ENCODE measurements around the gene CBX6.
A peak's percentile ranks its signal among the peaks of the same experiment; 100 is the strongest.
"Not testable (repeated sequence)": the region's sequence is repeated elsewhere in the genome, so short reads cannot be mapped to it uniquely, and the experiment has no call there.

The CBX6 gene

GRCh38 chr22:38872172-38872830, at the start of gene CBX6:
CBX6 (minus strand) TSS chr22:38872216; CDS start chr22:38872190, 26 bp downstream.
- DNase-seq = peak; percentile 97

DNA sequence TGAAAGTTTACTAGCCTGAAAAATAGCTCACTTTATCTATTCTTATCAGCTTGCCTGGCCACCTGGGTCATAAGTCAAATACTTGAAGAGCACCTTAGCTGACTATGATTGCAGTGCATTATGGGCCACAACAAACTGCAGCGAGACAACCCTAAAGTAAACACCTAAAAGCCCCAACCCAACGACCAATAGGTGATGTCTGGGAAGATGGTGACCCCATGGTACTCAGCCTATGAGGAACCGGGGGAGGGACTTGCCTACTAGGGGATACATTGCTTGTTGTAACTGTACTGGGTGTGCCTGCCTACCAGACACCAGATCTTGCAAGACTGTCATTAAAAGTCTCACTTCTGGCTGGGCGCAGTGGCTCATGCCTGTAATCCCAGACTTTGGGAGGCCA, 49.8 kb upstream of the CBX6 start:
- no peak for DNase-seq

DNA sequence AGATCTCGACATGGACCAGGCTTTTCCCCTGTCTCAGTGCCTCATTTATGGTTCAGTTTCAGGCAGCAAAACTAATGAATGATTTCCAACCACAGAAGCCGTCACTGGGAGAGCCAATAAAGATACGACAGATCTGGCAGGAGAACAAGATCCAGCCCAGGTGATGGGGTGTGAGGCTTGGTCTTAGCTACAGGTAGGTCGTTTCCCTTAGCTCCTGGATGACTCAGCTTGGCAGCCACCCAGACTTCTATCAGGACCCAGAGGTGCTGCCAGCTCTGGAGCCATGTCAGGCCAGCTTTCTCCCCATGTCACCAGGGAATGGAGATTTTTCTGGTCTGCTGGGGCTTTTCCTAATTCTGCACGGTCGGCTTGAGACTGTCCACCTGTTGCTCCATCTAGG, 49.1 kb upstream of the CBX6 start:
- DNase-seq = no peak

- DNase-seq = no peak
Observed at GRCh38 chr22:38919631-38920190, 47.7 kb upstream of the CBX6 start.

DNA sequence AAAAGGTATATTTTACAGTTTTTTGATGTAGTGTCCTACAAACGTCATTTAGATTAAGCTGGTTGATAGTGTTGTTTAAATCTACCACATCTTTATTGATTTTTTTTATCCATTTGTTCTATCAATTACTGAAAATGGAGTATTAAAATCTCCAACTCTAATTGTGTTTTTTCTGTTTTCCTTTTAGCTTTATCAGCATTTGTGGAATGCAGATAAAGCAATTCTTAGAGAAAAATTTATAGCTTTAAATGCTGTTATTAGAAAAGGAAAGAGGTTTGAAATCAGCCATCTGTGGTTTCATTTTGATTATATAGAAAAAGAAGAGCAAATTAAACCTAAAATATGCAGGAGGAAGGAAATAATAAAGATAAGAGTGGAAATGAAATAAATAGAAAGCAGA, 39.4 kb upstream of the CBX6 start:
- DNase-seq = no peak

GRCh38 chr22:38907767-38908166, 35.8 kb upstream of the CBX6 start:
- DNase-seq = no peak

DNA sequence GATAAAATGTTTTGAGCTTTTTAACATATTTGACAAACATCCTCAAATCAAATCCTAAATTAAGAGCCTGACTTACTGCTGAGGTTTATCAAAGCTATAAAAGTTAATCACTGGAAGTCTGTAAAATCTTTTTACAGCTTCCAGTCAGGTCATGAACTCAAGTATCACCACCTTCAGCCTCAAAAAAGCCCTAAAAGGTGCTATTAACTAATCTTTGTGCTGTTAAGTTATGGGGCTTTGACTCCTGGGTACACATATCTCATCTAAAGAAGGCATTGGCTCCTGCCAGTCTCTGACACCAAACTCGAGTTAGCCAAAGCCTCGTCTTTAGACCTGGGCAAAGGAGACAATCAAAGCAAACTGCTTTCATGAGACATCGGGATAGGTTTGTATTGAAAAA, 34.0 kb upstream of the CBX6 start:
- DNase-seq = no peak

DNA sequence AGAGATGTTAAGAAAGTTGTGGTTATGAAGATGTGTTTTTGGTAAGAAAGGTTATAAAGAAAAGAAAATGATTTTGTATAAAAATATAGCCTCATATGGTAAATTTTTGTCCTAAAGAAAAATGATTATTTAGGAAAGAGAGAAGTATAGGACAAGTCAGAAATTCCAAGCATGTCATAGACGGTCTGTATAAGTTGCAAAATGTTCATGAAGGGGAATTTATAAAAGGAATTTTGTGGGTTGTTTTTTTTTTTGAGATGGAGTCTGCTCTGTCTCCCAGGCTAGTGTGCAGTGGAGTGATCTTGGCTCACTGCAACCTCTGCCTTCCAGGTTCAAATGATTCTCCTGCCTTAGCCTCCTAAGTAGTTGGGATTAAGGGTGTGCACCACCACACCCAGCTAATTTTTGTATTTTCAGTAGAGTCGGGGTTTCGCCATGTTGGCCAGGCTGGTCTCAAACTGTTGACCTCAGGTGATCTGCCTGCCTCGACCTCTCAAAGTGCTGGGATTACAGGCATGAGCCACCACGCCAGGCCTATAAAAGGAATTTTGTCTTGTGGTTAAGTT, 32.1 kb upstream of the CBX6 start:
- DNase-seq = not testable (repeated sequence)

DNA sequence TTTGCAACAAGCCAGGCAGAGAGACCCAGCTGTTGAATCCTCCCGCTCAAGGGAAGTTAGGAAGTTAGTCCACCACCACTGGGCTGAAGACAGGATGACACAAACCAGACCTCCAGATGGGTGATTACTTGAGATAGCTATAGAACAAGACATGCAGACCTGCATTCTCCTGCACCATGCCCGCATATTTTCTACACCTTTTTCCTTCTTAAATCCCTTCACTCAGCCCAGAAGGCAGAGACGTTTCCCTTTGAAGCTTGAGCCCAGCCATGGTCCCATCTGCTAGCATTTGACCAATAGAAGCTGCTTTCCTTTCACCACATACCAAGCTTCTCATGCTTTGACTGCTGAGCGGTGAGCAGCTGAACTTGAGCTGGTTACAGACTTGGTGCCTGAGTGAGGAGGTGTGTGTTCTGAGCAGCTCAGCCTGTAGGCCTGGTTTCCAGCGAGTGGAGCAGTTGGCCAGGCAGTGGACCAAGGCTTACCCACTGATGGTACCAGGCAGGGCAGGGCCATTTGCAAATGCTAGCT, 29.2 kb upstream of the CBX6 start:
- DNase-seq = no peak

DNA sequence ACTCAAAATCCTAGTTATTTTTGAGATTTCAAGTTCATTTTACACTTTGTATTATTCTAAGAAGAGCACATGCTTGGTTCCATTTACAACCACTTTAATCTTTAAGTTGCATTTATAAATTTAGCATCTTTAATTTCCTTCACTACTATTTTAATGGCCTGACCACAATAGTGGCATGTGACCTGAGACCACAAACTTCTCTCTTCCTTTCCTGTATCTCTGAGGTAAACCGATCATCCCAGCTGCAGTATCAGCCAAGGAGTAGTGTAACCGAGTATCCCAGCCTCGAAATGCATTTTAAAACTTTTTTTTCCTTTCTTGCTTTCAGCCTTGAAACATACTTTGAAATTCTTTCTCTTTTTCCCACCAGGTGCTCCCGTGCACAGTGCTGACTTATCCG, 28.7 kb upstream of the CBX6 start:
- DNase-seq = no peak

GRCh38 chr22:38891256-38891655, 19.2 kb upstream of the CBX6 start:
- DNase-seq = no peak

- no peak for DNase-seq
Observed at GRCh38 chr22:38890377-38890776, 18.4 kb upstream of the CBX6 start.

DNA sequence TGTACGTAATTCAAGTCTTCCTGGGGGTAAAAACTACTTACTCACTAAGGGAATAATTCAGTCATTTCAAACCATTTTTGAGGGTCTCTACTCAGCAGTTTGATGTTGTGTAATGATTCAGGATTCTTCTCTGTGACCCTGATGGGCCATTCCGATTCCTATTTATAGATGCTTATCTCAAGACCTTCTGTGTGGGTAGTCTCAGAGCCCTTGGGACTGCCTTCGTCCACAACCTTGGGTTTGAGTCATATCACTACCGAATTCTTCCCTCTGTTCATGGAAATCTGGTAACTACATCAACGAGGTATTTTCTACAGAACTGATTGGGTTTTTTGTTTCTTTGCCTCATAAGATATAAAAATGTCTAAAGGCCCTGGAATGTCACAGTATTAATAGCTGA, 14.3 kb upstream of the CBX6 start:
- DNase-seq = no peak

- no peak for DNase-seq
Observed at GRCh38 chr22:38882972-38883622, 11.1 kb upstream of the CBX6 start.

- DNase-seq = peak; percentile 41
Observed at GRCh38 chr22:38881997-38882879, 10.2 kb upstream of the CBX6 start.

DNA sequence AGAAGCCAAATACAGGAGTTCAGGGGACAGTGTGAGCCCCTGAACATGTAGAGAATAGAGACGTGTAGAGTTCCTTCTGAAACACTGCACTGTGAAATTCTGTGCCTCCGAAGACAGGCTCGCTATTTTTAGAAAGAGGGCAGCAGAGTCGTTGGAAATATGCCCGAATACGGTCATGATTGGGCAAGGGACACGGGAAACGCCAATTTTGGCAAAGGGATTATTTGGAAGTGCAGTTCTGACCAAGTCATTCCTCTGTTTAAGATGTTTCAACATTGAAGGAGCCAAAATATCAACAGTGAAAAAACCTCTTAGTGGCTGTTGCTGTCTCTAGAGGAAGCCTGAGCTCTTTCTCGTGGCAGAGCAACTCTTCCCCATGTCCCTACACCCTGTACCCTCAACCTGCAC, 9.5 kb upstream of the CBX6 start:
- peak; percentile 75 for DNase-seq

- no peak for DNase-seq
Observed at GRCh38 chr22:38879961-38880360, 7.9 kb upstream of the CBX6 start.

DNA sequence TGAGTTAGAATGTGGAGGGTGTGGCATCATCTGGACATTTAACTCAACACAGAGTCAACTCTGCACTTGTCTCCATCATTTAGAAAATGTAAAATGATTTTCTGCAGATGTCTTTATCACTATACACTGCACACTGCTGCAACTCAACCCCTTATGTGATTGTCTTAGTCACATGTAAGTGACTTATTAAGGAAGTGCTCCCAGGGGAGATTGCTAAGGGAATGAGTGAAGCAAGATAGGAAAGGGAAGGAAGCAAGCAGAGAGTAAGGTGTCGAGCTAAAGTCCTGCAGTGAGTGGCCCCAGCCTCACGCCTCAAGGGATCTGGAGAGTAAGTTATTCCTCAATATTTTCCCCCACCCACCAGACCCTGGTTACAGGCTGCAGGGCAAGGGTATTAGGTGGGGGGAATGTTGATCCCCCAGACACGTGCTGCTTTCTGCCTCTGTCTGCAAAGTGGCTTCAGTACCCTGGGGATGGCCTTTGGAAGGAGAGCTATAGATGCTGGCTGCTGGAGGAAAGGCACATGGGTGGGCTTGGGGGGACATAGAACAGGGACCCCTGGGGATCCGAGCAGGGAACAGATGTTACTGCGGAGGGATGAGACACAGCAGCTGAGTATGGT, 7.2 kb upstream of the CBX6 start:
- peak; percentile 6 for DNase-seq

DNA sequence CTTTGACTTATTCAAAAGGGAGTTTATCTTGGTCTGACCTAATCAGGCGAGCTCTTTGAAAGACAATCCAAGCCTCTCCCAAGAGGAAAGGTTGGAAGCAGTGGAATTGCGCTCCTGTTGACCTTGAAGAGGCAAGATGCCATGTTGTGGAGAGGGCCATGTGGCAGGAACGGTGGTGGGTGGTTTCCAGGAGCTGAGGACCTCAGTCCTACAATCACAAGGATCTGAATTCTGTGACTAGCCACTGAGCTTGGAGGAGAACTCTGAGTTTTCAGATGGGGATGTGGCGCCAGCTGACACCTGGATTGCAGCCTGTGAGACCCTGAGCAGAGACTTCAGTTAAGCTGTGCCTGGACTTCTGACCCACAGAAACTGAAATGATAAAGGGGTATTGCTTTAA, 6.0 kb upstream of the CBX6 start:
- DNase-seq = no peak

GRCh38 chr22:38874529-38875222, 2.7 kb upstream of the CBX6 start:
- DNase-seq = no peak

Data from left hindlimb (tissue), 1 donor.